Gastroesophageal sphincter (tissue), 4 donors: ENCODE measurements around the gene SLC43A1. TPM values are rescaled to one million over a fixed set of nuclear protein-coding genes. Genes with fewer than 3 reads are reported as not detected.

Experiments used
- ATAC-seq: fragments of 150-250 bp; one replicate; pipeline ENCODE4 v1.9.1; 2016; ENCODE audit warnings: mild to moderate bottlenecking, moderate library complexity
- H3K27ac ChIP-seq, 4 donors: fragments of 200-600 bp; sonication (generic) in 3 of 4; 1 replicate in 3 of 4; 2 replicates in 1 of 4; pipeline ENCODE4 v1.5.1; 2016 to 2019
- H3K27me3 ChIP-seq: fragments of 200-600 bp; sonication (generic); one replicate; pipeline ENCODE4 v1.5.1; 2019
- H3K36me3 ChIP-seq, 2 donors: fragments of 200-600 bp; sonication (generic); one replicate each; pipeline ENCODE4 v1.5.1; 2019; ENCODE audit warnings: control low read depth in 1 of 2
- H3K4me1 ChIP-seq, 3 donors: fragments of 200-600 bp; sonication (generic); 1 replicate in 2 of 3; 2 replicates in 1 of 3; pipeline ENCODE4 v1.5.1; 2016 to 2019; ENCODE audit warnings: control low read depth in 2 of 3
- H3K4me3 ChIP-seq, 2 donors: fragments of 200-600 bp; sonication (generic); one replicate each; pipeline ENCODE4 v1.5.1; 2019; ENCODE audit warnings: mild to moderate bottlenecking in 1 of 2, moderate library complexity in 1 of 2
- H3K9me3 ChIP-seq, 3 donors: fragments of 200-600 bp; sonication (generic); one replicate each; pipeline ENCODE4 v1.5.1; 2017 to 2019; ENCODE audit warnings: control low read depth in 2 of 3
- EP300 ChIP-seq: sonication (generic); formaldehyde crosslinking; IDR thresholded peaks from one replicate; pipeline ENCODE4 v1.6.1; 2017; ENCODE audit warnings: antibody characterized with exemption, mild to moderate bottlenecking
- POLR2A ChIP-seq, 2 donors: fragments of 450-650 bp; IDR thresholded peaks; one replicate each; pipeline ENCODE4 v1.6.1; 2017; ENCODE audit warnings: antibody characterized with exemption in 2 of 2, mild to moderate bottlenecking in 2 of 2, moderate library complexity in 1 of 2
- POLR2AphosphoS5 ChIP-seq: sonication (generic); formaldehyde crosslinking; IDR thresholded peaks from one replicate; pipeline ENCODE4 v1.6.1; 2017; ENCODE audit warnings: antibody characterized with exemption
- WGBS, 2 donors: methylation state at CpG; one replicate each; pipeline ENCODE4 v1.1.5; 2018; ENCODE audit warnings: low coverage in 1 of 2; 5-methylcytosine and 5-hydroxymethylcytosine counted together
- total RNA-seq, 4 donors: library from RNA; depleted of rRNA; stranded (reverse); fragments of >200 nt; gene quantifications; one replicate each; pipeline ENCODE4 v1.1.0, GENCODE V29; 2016
- TF ChIP-seq, protein P1 (sequence below), 4 experiments: fragments of 200-600 bp in 2 of 4; fragments of 450-650 bp in 2 of 4; sonication (generic) in 1 of 4; IDR thresholded peaks; one replicate each; pipeline ENCODE4 v1.5.1; 2017 to 2019; ENCODE audit warnings: antibody characterized with exemption in 4 of 4, mild to moderate bottlenecking in 2 of 4, moderate library complexity in 2 of 4

The SLC43A1 gene
- total RNA-seq, 4 donors from 2014 or later, result 14.8 to 36.6 (median 19.7) TPM

DNA sequence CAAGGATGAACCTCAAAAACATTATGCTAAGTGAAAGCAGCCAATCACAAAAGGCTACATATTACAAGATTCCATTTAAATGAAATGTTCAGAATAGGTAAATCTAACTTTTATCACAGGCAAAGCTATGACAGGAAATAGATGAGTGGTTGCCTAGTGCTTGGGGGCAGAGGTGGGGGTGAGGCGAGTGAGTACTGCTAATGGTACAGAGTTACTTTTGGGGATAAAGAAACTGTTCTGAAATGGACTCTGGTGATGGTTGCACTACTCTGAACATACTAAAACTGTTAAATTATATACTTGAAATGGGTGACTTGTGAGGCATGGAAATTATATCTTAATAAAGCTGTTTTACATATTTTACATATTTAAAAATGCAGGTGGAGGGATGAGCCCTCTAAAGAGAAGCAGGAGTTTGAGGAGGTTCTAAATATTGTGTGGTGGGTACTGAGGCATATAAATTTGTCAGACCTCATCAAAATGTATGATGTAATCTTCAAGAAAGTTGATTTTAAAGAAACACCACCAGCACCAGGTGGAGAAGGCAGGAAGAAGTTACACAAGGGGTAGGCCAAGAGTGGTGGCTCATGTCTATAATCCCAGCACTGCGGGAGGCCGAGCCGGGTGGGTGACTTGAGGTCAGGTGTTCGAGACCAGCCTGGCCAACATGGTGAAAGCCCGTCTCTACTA, 3.6 kb downstream of the SLC43A1 start:
- no peak overlapping the region for H3K4me3 ChIP-seq
- TF ChIP-seq POLR2A (IDR thresholded peaks at IDR 0.05) (no peak), POLR2AphosphoS5 (no peak), EP300 (no peak)
- TF ChIP-seq, protein P1, sequence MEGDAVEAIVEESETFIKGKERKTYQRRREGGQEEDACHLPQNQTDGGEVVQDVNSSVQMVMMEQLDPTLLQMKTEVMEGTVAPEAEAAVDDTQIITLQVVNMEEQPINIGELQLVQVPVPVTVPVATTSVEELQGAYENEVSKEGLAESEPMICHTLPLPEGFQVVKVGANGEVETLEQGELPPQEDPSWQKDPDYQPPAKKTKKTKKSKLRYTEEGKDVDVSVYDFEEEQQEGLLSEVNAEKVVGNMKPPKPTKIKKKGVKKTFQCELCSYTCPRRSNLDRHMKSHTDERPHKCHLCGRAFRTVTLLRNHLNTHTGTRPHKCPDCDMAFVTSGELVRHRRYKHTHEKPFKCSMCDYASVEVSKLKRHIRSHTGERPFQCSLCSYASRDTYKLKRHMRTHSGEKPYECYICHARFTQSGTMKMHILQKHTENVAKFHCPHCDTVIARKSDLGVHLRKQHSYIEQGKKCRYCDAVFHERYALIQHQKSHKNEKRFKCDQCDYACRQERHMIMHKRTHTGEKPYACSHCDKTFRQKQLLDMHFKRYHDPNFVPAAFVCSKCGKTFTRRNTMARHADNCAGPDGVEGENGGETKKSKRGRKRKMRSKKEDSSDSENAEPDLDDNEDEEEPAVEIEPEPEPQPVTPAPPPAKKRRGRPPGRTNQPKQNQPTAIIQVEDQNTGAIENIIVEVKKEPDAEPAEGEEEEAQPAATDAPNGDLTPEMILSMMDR (IDR thresholded peaks at IDR 0.05), result no peak
- peaks cover 0 to 29% (median 4%) of the 10 kb centered on the region in 3 donors for H3K4me1 ChIP-seq
- 93 to 97% methylated on average over 2 to 6 of the region's 6 CpGs for WGBS, 2 donors
- no peak for ATAC-seq
- H3K27ac ChIP-seq, result no peak overlapping the region
- H3K9me3 ChIP-seq, result no peaks in the 10 kb centered on the region
- H3K36me3 ChIP-seq, result peaks cover 0 to 28% of the 10 kb centered on the region in 2 donors
- H3K27me3 ChIP-seq, result no peaks in the 10 kb centered on the region

DNA sequence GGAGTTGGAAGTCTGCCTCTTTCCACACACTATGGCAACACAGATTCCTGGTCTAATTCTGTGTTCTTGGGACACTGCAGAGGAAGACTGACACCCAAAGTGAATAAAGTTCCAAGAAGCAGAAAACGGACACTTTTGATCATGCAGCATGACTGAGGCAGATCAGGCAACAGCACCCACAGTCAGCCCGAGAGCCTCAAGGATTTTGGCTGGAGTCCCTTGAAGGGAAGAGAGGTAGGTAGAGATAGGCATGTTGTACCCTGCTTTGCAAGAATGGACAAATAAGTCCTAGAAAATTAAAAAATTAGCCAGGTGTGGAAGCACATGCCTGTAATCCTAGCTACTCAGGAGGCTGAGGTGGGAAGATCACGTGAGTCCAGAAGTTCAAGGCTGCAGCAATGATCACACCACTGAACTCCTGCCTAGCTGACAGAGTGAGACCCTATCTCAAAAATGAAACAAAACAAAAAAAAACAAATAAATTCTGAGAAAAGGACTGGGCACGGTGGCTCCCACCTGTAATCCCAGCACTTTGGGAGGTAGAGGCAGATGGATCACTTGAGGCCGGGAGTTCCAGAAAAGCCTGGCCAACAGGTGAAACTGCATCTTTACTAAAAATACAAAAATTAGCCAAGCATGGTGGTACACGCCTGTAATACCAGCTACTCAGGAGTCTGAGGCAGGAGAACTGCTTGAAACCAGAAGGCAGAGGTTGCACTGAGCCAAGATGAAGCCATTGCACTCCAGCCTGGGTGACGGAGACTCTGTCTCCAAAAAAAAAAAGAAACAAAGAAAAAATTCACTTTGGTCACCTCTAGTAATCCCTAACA, 6.9 kb downstream of the SLC43A1 start:
- Histone ChIP-seq H3K4me1 (peaks cover 0 to 11% (median 0%) of the 10 kb centered on the region in 3 donors), H3K27ac (no peak overlapping the region), H3K36me3 (peaks cover 0 to 55% of the 10 kb centered on the region in 2 donors), H3K9me3 (no peaks in the 10 kb centered on the region), H3K4me3 (no peak overlapping the region), H3K27me3 (no peaks in the 10 kb centered on the region)
- 82 to 85% methylated on average over 4 to 7 of the region's 7 CpGs for WGBS, 2 donors
- TF ChIP-seq POLR2A (IDR thresholded peaks at IDR 0.05), result no peak
- no peak for TF ChIP-seq POLR2AphosphoS5
- no peak for ATAC-seq

DNA sequence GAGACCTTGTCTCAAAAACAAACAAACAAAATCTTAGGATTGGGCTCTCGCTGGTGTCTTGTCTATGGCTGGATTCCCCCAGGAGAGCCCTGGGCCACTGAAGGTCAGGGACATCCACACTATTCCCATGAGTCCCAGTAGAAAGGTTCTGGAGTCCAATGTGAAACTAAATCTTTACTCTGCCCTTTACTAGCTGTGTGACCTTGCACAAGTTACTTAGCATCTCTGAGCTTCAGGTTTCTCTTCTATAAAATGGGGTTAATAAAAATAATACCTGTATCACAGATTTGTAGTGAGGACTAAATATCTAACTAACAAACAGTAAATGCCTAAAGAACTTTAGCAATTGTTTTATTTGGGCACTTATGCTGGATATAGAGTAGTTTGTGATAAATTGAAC, 9.0 kb downstream of the SLC43A1 start:
- TF ChIP-seq EP300, result no peak
- TF ChIP-seq POLR2AphosphoS5, result no peak
- TF ChIP-seq, protein P1 (IDR thresholded peaks at IDR 0.05), result no peak
- no peak for TF ChIP-seq POLR2A (IDR thresholded peaks at IDR 0.05)
- Histone ChIP-seq H3K27me3 (no peaks in the 10 kb centered on the region), H3K4me3 (no peak overlapping the region), H3K36me3 (peaks cover 0 to 49% of the 10 kb centered on the region in 2 donors), H3K9me3 (no peaks in the 10 kb centered on the region), H3K4me1 (peaks cover 0 to 5% (median 0%) of the 10 kb centered on the region in 3 donors), H3K27ac (no peak overlapping the region)
- ATAC-seq, result no peak
- 80 to 86% methylated on average over 1 of the region's 1 CpG for WGBS, 2 donors

DNA sequence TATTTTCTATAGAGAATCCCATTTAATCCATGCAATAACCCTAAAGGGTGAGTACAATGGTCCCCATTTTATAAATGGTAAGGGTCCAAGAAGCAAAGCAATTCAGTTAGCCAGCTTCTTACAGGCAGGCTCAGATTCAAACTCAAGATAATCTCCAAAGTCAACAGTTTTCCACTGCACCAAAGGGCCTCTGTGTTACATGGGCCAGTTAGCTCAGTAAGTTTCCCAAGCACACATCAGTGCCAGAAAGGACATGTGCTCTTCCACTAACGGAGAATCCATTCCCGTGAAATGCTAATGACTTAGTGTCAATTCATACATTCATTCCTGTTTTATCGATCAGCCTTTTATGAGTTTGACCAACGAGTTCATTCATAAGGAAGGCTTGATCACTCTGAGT, 11.0 kb downstream of the SLC43A1 start:
- no peak overlapping the region for H3K27ac ChIP-seq
- no peak overlapping the region for H3K4me3 ChIP-seq
- peaks cover 0 to 25% (median 7%) of the 10 kb centered on the region in 3 donors for H3K4me1 ChIP-seq
- 89 to 91% methylated on average over 4 of the region's 4 CpGs for WGBS, 2 donors
- peaks cover 0 to 60% of the 10 kb centered on the region in 2 donors for H3K36me3 ChIP-seq
- H3K27me3 ChIP-seq, result no peaks in the 10 kb centered on the region
- H3K9me3 ChIP-seq, result no peaks in the 10 kb centered on the region
- TF ChIP-seq EP300 (no peak), POLR2AphosphoS5 (no peak), POLR2A (IDR thresholded peaks at IDR 0.05) (no peak)
- TF ChIP-seq, protein P1 (IDR thresholded peaks at IDR 0.05), result no peak
- no peak for ATAC-seq

DNA sequence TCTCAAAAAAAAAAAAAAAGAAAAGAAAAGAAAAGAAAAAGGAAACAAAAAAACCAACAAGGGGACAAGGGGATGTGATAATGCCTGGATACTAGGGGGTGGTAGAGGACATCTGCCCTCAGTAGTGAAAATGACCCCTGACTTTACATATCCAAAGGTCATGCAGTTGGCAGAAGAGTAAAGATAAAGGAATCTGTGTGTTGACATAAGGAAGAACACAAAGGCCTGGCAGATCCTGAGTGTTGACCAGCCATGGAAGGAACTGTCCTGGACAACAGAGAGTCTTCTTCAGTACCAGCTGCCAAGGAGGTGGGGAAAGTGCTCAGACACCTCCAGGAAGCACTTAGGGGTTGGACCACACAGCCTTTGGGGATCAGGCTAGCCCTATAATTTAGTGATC, 12.6 kb downstream of the SLC43A1 start:
- H3K9me3 ChIP-seq, result no peaks in the 10 kb centered on the region
- H3K27ac ChIP-seq, result no peak overlapping the region
- no peak for TF ChIP-seq EP300
- no peak for TF ChIP-seq POLR2A (IDR thresholded peaks at IDR 0.05)
- TF ChIP-seq, protein P1 (IDR thresholded peaks at IDR 0.05), result no peak
- no peak for TF ChIP-seq POLR2AphosphoS5
- peaks cover 0 to 49% of the 10 kb centered on the region in 2 donors for H3K36me3 ChIP-seq
- H3K4me1 ChIP-seq, result peaks cover 0 to 41% (median 14%) of the 10 kb centered on the region in 3 donors
- no peaks in the 10 kb centered on the region for H3K27me3 ChIP-seq
- ATAC-seq, result no peak
- H3K4me3 ChIP-seq, result no peak overlapping the region
